AG09319 (cell line): ENCODE data around the gene AGBL1.

Source experiments
- DNase-seq: peaks from one replicate; pipeline ENCODE4 v3.0.0-alpha.2; 2010; ENCODE audit warnings: low read depth; ENCODE audit errors: extremely low read depth
- CTCF ChIP-seq: IDR thresholded peaks from 2 replicates; pipeline ENCODE4 v1.5.1; 2011; ENCODE audit warnings: low read depth, mild to moderate bottlenecking, inconsistent platforms, low read length, moderate library complexity

AGBL1 gene

GRCh38 chr15:86481720-86482119, 402.0 kb downstream of the AGBL1 start:
- TF ChIP-seq CTCF, result no peak

GRCh38 chr15:86483936-86484335, 404.3 kb downstream of the AGBL1 start:
- no peak for DNase-seq
- TF ChIP-seq CTCF, result no peak

More at GRCh38 chr15:86481720-86482119, 402.0 kb downstream of the AGBL1 start:
- no peak for DNase-seq

GRCh38 chr15:86488046-86488445, 408.4 kb downstream of the AGBL1 start:
- DNase-seq, result no peak
- TF ChIP-seq CTCF, result no peak

GRCh38 chr15:86489981-86490380, 410.3 kb downstream of the AGBL1 start:
- no peak for TF ChIP-seq CTCF
- DNase-seq, result no peak

- TF ChIP-seq CTCF, result no peak
- no peak for DNase-seq
Observed at GRCh38 chr15:86491118-86491517, 411.4 kb downstream of the AGBL1 start.

- no peak for TF ChIP-seq CTCF
- no peak for DNase-seq
Observed at GRCh38 chr15:86493884-86494283, 414.2 kb downstream of the AGBL1 start.

- no peak for DNase-seq
- no peak for TF ChIP-seq CTCF
Observed at GRCh38 chr15:86494475-86494874, 414.8 kb downstream of the AGBL1 start.

- no peak for TF ChIP-seq CTCF
- DNase-seq, result no peak
Observed at GRCh38 chr15:86502301-86502700, 422.6 kb downstream of the AGBL1 start.
